Measurements from ENCODE around the gene TCAF2. TPM values are rescaled to one million over a fixed set of nuclear protein-coding genes. Genes with fewer than 3 reads are reported as not detected.
"Not testable (repeated sequence)": the region's sequence is repeated elsewhere in the genome, so short reads cannot be mapped to it uniquely, and the experiment has no call there.

Gene TCAF2
- total RNA-seq, 4 donors from 2014 or later: 1.7 to 19.8 (median 5.0) TPM

DNA sequence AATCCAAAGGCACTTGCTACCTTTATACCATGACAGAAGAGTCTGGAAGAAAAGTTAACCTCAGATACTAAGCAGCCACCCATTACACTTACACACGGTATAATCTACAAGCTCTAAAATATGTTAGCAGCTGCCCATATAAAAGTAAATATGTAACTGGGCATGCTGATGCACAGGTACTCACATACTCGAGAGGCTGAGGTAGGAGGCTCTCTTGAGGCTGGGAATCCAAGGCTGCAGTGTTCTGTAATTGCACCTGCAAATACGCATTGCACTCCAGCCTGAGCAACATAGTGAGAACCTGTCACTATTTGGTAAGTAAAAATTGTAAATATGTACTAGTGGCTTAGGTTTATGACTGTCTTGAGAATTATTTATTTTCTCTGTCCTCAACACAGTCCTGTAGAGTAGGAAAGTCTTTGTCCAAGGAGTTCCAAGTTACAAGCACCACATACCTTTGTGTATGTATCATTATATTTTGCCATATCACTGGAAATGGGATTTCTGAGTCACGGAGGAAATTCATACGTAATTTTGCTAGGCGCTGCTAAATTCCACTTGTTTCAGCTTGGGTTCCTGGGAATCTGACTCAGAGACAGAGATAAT, 12.3 kb downstream of the TCAF2 start:
- not testable (repeated sequence) for DNase-seq, H3K27me3 ChIP-seq, H3K27ac ChIP-seq

DNA sequence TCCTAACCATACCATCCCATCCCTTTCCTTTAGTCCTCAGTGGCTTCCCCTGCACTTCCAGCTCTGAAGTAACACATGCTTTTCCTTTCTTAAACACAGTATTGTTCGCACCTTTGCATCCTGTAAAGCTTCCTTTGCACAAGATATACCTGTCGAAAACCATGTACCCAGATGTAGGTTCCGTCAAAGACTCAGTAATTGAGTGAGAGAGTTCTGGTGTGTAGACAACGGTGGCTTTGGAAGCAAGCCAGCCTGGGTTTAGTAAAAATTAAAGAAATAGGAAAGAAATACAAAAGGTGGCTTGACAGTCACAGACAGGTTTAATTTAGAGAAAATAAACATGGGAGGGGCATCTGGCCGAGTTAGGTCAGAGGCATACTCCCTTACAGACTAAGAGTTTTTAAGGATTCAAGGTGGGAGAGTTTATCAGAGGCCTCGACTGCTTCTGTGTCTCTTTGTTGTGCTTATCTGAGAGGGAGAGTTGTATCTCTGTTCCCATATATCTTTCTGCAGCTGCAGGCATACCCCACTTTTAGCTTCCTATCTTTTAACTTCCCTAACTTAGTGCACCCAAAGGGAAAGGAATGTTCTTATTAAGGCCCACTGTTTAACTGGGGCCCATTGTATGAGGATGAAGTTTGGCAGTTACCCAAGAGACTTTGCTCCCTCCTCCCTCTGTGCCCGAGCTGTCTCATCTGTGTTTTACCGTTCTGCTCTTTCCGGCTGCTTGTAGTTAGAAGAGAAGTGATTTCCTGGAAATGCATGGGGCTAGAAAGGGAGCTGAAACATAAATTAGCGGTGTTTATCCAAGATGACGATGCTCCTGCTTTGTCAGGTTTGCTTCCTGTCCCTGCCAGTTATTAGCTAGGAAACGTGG, 14.8 kb downstream of the TCAF2 start:
- H3K36me3 ChIP-seq, H3K9me3 ChIP-seq, H3K4me1 ChIP-seq, H3K27me3 ChIP-seq, H3K27ac ChIP-seq, DNase-seq, H3K4me3 ChIP-seq: not testable (repeated sequence)

More for the DNA sequence above, 12.3 kb downstream of the TCAF2 start:
- H3K9me3 ChIP-seq, H3K4me3 ChIP-seq, H3K4me1 ChIP-seq, H3K36me3 ChIP-seq: not testable (repeated sequence)

DNA sequence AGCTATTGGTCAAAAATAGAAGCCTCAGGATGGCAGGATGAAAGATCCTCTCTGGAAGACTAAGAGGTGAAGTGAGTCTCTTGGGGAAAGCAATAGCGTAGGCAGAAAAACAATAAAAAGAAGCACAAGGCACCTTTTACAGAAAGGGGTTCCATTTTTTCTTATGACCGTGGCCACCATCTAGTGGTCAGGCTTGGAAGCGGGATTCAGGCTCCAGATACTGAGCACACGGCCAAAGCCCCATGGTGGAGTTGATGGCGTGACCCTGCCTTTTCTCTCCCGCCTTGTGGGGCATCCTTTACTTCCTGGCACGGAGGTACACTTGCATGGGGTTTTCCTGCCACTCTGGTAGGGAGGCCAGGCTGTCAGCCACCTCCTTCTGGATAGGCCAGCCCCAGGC, 18.6 kb downstream of the TCAF2 start:
- H3K27me3 ChIP-seq, DNase-seq, H3K27ac ChIP-seq, H3K9me3 ChIP-seq, H3K36me3 ChIP-seq, H3K4me1 ChIP-seq, H3K4me3 ChIP-seq: not testable (repeated sequence)

DNA sequence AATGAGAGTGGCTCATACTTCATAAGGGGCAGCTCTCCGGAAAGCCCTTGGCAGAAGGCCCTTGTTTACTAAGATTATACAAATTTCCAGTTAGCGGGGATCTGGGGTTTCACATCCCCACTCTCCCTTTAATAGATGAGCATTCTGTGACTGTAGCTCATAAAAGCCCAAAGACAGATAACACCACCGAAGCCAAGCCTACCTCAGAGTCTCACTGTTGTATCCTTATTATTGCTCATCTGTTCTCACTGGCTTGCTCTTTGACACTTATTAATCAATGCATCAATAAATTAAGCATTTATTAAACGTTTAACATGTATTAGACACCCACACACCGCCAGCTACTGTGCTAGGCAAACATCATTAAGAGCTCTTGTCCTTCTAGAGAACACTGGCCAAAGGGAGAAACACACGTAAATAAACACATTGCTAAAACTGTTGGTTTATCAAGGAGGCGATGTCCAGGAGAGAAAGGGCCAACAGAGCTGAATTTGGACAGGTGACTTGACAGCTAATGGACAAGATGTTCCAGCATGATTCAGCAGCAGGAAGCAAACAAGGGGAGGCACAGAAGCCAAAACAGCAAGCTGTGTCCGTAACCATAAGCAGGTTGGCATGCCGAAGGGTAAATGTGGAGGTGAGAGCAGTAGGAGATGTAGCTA, 19.9 kb downstream of the TCAF2 start:
- not testable (repeated sequence) for H3K4me1 ChIP-seq, H3K4me3 ChIP-seq, DNase-seq, H3K27me3 ChIP-seq, H3K27ac ChIP-seq, H3K36me3 ChIP-seq, H3K9me3 ChIP-seq

DNA sequence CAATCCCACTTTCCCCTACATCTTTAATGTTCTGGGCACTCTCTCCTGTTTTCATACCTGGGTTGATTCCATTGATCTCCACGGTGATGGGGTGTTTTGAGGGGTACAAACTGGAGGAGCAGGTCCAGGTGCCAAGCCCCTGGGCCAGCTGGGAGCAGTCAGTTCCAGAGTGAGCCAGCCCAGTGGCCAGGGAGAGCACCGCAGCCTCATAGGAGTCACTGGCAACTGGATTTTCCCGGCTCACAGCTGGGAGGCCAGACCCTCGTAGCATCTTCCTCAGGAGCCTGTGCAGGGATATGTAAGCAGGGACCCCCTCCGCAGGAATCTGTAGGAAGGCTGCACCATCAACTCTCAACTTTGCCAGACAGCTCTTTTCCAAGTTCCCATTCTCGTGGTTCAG, 25.8 kb downstream of the TCAF2 start:
- not testable (repeated sequence) for H3K36me3 ChIP-seq, H3K4me1 ChIP-seq, H3K27me3 ChIP-seq, H3K4me3 ChIP-seq, H3K27ac ChIP-seq, H3K9me3 ChIP-seq, DNase-seq

DNA sequence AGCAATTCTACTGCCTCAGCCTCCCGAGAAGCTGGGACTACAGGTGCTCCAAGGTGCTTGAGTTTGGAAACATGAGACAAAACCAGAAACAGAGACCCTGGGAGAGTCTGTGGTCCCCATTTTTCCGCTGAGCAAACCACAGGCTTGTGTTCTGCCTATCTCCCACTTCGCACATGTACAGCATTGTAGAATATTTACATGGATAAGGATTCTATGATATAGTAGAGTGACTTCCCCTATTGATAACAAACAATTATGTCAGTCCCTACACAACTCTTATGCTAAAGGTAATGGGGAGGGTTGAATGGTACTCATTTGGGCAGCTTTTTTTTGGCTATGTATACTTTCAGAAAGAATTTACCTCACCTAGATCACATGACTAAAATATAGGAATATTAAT, 29.1 kb downstream of the TCAF2 start:
- not testable (repeated sequence) for H3K27ac ChIP-seq, H3K9me3 ChIP-seq, H3K4me3 ChIP-seq, H3K4me1 ChIP-seq, H3K36me3 ChIP-seq, H3K27me3 ChIP-seq, DNase-seq

DNA sequence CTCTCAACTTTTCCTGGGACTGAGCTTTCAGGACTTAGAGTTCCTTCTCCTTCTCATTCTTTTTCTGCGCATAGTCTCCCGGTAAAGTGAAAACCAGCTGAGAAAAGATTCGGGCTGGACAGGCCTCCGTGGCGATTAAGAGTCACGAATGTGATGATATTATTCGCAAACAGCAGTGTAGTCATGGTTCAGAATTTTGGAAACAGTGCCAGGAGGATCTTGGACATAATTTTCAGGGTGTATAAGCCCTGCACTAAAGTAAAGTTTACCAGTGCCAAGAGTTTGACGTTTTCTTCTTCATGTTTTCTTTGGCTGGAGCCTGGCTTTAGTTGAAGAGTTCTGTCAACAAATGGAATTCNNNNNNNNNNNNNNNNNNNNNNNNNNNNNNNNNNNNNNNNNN, 29.7 kb downstream of the TCAF2 start:
- H3K9me3 ChIP-seq, H3K27ac ChIP-seq, H3K4me1 ChIP-seq, H3K4me3 ChIP-seq, H3K27me3 ChIP-seq, DNase-seq, H3K36me3 ChIP-seq: not testable (repeated sequence)

Small RNAs within 50 kb of the gene (small RNA-seq; reads per million reads assigned to genes)
- gene AC073264.2 (0 reads per million in 2 donors), gene RNU6-162P (0 reads per million in 2 donors)

Other genes starting within 250 kb of the TCAF2 start
- 10 to 100 TPM; 47.0 to 88.0 (median 55.9) TPM for gene ZYX, start 239.6 kb upstream of the TCAF2 start, total RNA-seq
- 10 to 100 TPM; 52.5 to 81.3 (median 63.9) TPM for gene EPHA1, start 212.1 kb upstream of the TCAF2 start, total RNA-seq
- 1 to 10 TPM in 1 of 4 donors, not detected in 3; 1.3 TPM for gene TAS2R60, start 177.5 kb upstream of the TCAF2 start, total RNA-seq
- not detected for gene TAS2R41, start 143.1 kb upstream of the TCAF2 start, total RNA-seq
- 10 to 100 TPM in 1 of 4 donors, 1 to 10 TPM in 1, under 1 TPM in 1, not detected in 1; 0.70 to 11.6 (median 3.4) TPM for gene CTAGE15, start 49.2 kb upstream of the TCAF2 start, total RNA-seq
- gene CTAGE6, start 136.7 kb downstream of the TCAF2 start, total RNA-seq: 1 to 10 TPM in 3 of 4 donors, not detected in 1; 1.5 to 2.9 (median 1.7) TPM